ENCODE measurements around the gene MYOM1. TPM values are rescaled to one million over a fixed set of nuclear protein-coding genes. Genes with fewer than 3 reads are reported as not detected.
"Not testable (repeated sequence)": the region's sequence is repeated elsewhere in the genome, so short reads cannot be mapped to it uniquely, and the experiment has no call there.

The MYOM1 gene
- total RNA-seq, 4 donors from 2014 or later = 1.3 to 29.7 (median 3.1) TPM

DNA sequence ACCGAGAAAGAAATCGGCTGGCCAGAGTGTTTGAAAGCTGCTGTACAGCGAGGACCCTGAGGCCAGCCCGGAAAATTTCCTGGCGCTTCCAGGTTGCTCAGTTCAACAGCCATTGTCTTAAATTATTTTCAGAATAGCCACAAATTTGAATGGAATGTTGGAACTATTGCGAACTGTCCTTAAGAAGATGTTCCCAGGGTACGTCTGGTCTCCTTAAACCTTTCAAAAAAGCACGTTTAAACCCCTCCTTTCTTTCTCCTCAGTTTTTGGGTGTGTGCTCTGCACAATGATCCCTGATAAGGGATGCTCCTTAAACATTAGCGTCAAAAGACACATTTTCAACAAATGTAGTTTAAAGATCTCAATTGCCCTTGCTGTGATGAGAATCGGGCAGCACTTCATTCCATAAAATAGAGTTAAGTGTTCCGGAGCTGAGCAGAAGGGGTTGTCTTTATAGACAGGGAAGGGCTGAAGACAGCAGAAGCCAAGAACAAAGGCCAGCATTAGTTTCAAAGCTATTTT lies 192.3 kb downstream of the MYOM1 start:
- no peak overlapping the region for H3K4me3 ChIP-seq
- no peaks in the 10 kb centered on the region for H3K27me3 ChIP-seq
- TF ChIP-seq POLR2A (IDR thresholded peaks at IDR 0.05) = no peak
- TF ChIP-seq CTCF (IDR thresholded peaks at IDR 0.05) = no peak
- peaks cover 0 to 24% (median 0%) of the 10 kb centered on the region in 4 donors for H3K4me1 ChIP-seq
- DNase-seq = no peak
- H3K36me3 ChIP-seq = no peaks in the 10 kb centered on the region
- H3K27ac ChIP-seq = peak overlapping the region in 3 of 4 donors; percentile 20 to 85 (median 77)
- H3K9me3 ChIP-seq = no peaks in the 10 kb centered on the region

DNA sequence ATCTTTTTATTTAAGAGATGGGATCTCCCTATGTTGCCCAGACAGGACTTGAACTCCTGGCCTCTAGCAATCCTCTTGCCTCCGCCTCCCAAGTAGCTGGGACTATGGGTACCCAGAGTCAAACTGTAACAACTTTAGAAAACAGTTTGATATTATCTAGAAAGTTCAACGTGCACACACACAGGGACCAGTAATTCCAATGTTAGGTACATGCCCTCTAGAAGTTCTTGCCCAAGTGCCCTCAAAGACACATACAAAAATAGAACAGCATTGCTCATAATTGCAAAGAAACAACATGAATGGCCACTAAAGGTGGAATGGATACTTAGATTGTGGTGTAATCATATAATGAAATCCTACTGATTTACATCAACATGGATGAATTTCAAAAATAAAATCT lies 194.2 kb downstream of the MYOM1 start:
- no peak for TF ChIP-seq CTCF (IDR thresholded peaks at IDR 0.05)
- TF ChIP-seq POLR2A (IDR thresholded peaks at IDR 0.05) = no peak
- Histone ChIP-seq H3K4me3 (no peak overlapping the region), H3K9me3 (no peaks in the 10 kb centered on the region), H3K27me3 (no peaks in the 10 kb centered on the region), H3K36me3 (no peaks in the 10 kb centered on the region), H3K4me1 (peaks cover 0 to 24% (median 0%) of the 10 kb centered on the region in 4 donors), H3K27ac (peak overlapping the region in 1 of 4 donors; percentile 77)
- DNase-seq = no peak

GRCh38 chr18:3023603-3024002 lies 196.2 kb downstream of the MYOM1 start:
- not testable (repeated sequence) for H3K27ac ChIP-seq, H3K36me3 ChIP-seq, H3K9me3 ChIP-seq, H3K4me3 ChIP-seq, H3K27me3 ChIP-seq, DNase-seq
- H3K4me1 ChIP-seq = peaks cover 0 to 11% (median 0%) of the 10 kb centered on the region in 4 donors

Small RNAs within 50 kb of the gene (small RNA-seq; reads per million reads assigned to genes)
- 0 reads per million in 2 donors for gene RF00156
- gene RNU7-25P = 0 reads per million in 2 donors

Other genes starting within 250 kb of the MYOM1 start
- 100 to 1,000 TPM in 3 of 4 donors, 10 to 100 TPM in 1; 29.7 to 178 (median 133) TPM for gene LPIN2, start 206.8 kb downstream of the MYOM1 start, total RNA-seq
- gene MYL12A, start 27.8 kb upstream of the MYOM1 start, total RNA-seq = 100 to 1,000 TPM; 256 to 401 (median 312) TPM
- gene MYL12B, start 42.2 kb upstream of the MYOM1 start, total RNA-seq = 100 to 1,000 TPM; 246 to 511 (median 369) TPM
- 10 to 100 TPM; 21.0 to 49.5 (median 35.3) TPM for gene TGIF1, start 230.2 kb upstream of the MYOM1 start, total RNA-seq

Data from Peyer's patch (tissue), 4 donors.